K562 (cell line): Measurements from ENCODE around the gene UNKL. TPM values are rescaled to one million over a fixed set of nuclear protein-coding genes. Genes with fewer than 3 reads are reported as not detected.
A peak's percentile ranks its signal among the peaks of the same experiment; 100 is the strongest.

Source experiments
- EGR1 ChIP-seq: fragments of 450-650 bp; conservative IDR thresholded peaks from 2 replicates; pipeline ENCODE4 v1.6.1; 2017; ENCODE audit warnings: mild to moderate bottlenecking
- FOXA1 ChIP-seq: fragments of 450-650 bp; IDR thresholded peaks from 2 replicates; pipeline ENCODE4 v1.6.1; 2016; ENCODE audit warnings: mild to moderate bottlenecking, borderline replicate concordance
- L3MBTL2 ChIP-seq: fragments of 450-650 bp; IDR thresholded peaks from 2 replicates; pipeline ENCODE4 v1.6.1; 2016; ENCODE audit warnings: mild to moderate bottlenecking, moderate library complexity
- SAP30 ChIP-seq: fragments of 200-600 bp; sonication (generic); IDR thresholded peaks from 2 replicates; pipeline ENCODE4 v1.6.1; 2012; ENCODE audit warnings: borderline replicate concordance, low read depth, mild to moderate bottlenecking, moderate library complexity, low read length, control low read depth, inconsistent platforms; ENCODE audit not compliant: insufficient read depth, poor library complexity, severe bottlenecking
- SP2 ChIP-seq: IDR thresholded peaks from 2 replicates; pipeline ENCODE4 v1.6.1; 2011; ENCODE audit warnings: mild to moderate bottlenecking, low read depth, low read length, moderate library complexity; ENCODE audit not compliant: poor library complexity, severe bottlenecking; ENCODE audit errors: extremely low read depth
- U2AF2 ChIP-seq: fragments of 200-400 bp; formaldehyde crosslinking; optimal IDR thresholded peaks from 2 replicates; pipeline ENCODE3; 2017; ENCODE audit warnings: low read depth, mild to moderate bottlenecking, low read length
- ZNF384 ChIP-seq: IDR thresholded peaks from 2 replicates; pipeline ENCODE4 v1.6.1; 2012; ENCODE audit warnings: low read depth, low read length, improper control_type of control experiment
- ZNF584 ChIP-seq: fragments of 200-800 bp; sonication (Bioruptor generic); IDR thresholded peaks from 2 replicates; pipeline ENCODE4 v1.6.1; 2016; ENCODE audit warnings: low read depth, mild to moderate bottlenecking, missing genetic modification characterization, missing compliant biosample characterization
- ZNF644 ChIP-seq: fragments of 200-800 bp; sonication (Bioruptor generic); IDR thresholded peaks from 2 replicates; pipeline ENCODE4 v1.6.1; 2016; ENCODE audit warnings: low read depth, missing genetic modification characterization, missing compliant biosample characterization
- ZNF766 ChIP-seq: fragments of 200-800 bp; sonication (Bioruptor generic); conservative IDR thresholded peaks from 2 replicates; pipeline ENCODE4 v1.6.1; 2016; ENCODE audit warnings: missing genetic modification characterization, missing compliant biosample characterization
- ZNF780A ChIP-seq: fragments of 250-450 bp; sonication (Bioruptor Pico); IDR thresholded peaks from 2 replicates; pipeline ENCODE4 v1.5.0; 2021; ENCODE audit warnings: mild to moderate bottlenecking
- ZNF79 ChIP-seq: fragments of 250-450 bp; sonication (Bioruptor Pico); IDR thresholded peaks from 2 replicates; pipeline ENCODE4 v1.4.0; 2020; ENCODE audit warnings: low read depth, mild to moderate bottlenecking, moderate library complexity
- polyA plus RNA-seq, 8 experiments: library from polyadenylated mRNA; depleted of rRNA in 4 of 8; stranded (reverse) in 5 of 8; unstranded in 3 of 8; fragments of >200 nt; fragmentation: Nextera tagmentation in 2 of 8; fragmentation: Illumina TruSeq in 1 of 8; extraction: Ambion mirVana in 2 of 8; extraction: Trizol in 1 of 8; gene quantifications; 2 replicates each; pipeline versions ENCODE4 v1.2.1 to v1.2.3, GENCODE V29; 2011 to 2014; ENCODE audit warnings: inconsistent platforms in 1 of 8, missing spikeins in 1 of 8
- total RNA-seq, 7 experiments: library from RNA; depleted of rRNA in 6 of 7; stranded (reverse); fragments of >200 nt in 6 of 7; fragmentation: Illumina TruSeq in 2 of 7; extraction: Trizol in 2 of 7; gene quantifications; 2 replicates each; pipeline versions ENCODE4 v1.2.1 to v1.2.3, GENCODE V29; 2011 to 2021; ENCODE audit warnings: low replicate concordance in 1 of 7
- TF ChIP-seq, protein P1 (sequence below): fragments of 450-650 bp; conservative IDR thresholded peaks from 2 replicates; pipeline ENCODE4 v1.6.1; 2016; ENCODE audit warnings: missing genetic modification characterization, low read depth, mild to moderate bottlenecking, control low read depth, missing compliant biosample characterization
- TF ChIP-seq, protein P2 (sequence below): sonication (generic); formaldehyde crosslinking; IDR thresholded peaks from 2 replicates; pipeline ENCODE4 v1.8.0; 2022; ENCODE audit warnings: mild to moderate bottlenecking, missing genetic modification reagents
- TF ChIP-seq, protein P3 (sequence below): sonication (generic); formaldehyde crosslinking; IDR thresholded peaks from 2 replicates; pipeline ENCODE4 v1.8.0; 2023; ENCODE audit warnings: mild to moderate bottlenecking, missing genetic modification reagents
- TF ChIP-seq, protein P4 (sequence below): sonication (generic); formaldehyde crosslinking; IDR thresholded peaks from 2 replicates; pipeline ENCODE4 v1.8.0; 2022; ENCODE audit warnings: mild to moderate bottlenecking, missing genetic modification reagents

The UNKL gene
- total and polyA plus RNA-seq, 9 of the 15 experiments (the other 6 are each of a cell fraction or from before 2014, with no cell fraction given) = 0.37 to 30.2 (median 5.1) TPM

DNA sequence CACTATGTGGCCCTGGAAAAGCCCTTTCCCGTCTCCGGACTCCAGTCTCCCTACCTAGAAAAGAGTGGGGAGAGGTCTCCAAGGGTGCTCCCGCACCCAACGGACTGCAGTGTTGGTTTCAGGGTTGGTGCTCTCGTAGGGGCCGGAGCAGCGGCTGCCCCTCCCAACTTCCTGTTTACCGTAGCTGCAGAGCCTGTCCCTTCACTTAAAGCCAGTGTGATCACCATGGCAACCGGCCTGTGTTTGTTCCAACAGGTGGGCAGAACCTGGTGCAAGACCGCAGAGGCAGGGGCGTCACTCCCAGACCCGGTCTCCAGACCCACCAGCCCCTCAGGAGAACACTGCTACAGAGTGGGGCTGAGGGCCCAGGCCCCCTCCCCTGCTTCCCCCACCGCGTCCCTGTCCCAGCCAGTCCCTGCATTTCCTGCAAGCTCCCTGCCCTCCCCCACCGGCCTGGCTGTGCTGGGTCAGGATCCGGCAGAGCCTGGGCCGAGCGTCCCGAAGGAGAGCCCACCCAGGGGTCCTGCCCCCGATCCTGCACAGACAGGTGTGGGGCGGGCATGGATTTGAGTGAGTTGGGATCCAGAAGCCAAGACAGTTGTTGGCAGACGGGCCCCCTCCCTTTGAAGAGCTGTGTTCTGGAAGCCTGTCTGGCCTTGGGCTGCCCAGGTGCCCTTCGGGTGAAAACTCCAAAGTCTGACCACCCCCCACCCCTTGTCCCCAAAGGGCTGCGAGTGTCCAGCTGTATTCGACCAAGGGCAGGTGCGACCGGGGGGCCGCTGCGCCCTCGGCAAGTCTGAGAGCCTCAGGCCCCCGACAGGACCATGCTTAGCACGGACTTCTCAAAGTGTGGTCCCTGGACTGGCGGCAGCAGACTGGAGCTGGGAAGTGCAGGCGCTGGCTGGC, 82.5 kb downstream of the UNKL start (continued):
- TF ChIP-seq, protein P1, sequence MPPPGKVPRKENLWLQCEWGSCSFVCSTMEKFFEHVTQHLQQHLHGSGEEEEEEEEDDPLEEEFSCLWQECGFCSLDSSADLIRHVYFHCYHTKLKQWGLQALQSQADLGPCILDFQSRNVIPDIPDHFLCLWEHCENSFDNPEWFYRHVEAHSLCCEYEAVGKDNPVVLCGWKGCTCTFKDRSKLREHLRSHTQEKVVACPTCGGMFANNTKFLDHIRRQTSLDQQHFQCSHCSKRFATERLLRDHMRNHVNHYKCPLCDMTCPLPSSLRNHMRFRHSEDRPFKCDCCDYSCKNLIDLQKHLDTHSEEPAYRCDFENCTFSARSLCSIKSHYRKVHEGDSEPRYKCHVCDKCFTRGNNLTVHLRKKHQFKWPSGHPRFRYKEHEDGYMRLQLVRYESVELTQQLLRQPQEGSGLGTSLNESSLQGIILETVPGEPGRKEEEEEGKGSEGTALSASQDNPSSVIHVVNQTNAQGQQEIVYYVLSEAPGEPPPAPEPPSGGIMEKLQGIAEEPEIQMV = no peak
- TF ChIP-seq, protein P2, sequence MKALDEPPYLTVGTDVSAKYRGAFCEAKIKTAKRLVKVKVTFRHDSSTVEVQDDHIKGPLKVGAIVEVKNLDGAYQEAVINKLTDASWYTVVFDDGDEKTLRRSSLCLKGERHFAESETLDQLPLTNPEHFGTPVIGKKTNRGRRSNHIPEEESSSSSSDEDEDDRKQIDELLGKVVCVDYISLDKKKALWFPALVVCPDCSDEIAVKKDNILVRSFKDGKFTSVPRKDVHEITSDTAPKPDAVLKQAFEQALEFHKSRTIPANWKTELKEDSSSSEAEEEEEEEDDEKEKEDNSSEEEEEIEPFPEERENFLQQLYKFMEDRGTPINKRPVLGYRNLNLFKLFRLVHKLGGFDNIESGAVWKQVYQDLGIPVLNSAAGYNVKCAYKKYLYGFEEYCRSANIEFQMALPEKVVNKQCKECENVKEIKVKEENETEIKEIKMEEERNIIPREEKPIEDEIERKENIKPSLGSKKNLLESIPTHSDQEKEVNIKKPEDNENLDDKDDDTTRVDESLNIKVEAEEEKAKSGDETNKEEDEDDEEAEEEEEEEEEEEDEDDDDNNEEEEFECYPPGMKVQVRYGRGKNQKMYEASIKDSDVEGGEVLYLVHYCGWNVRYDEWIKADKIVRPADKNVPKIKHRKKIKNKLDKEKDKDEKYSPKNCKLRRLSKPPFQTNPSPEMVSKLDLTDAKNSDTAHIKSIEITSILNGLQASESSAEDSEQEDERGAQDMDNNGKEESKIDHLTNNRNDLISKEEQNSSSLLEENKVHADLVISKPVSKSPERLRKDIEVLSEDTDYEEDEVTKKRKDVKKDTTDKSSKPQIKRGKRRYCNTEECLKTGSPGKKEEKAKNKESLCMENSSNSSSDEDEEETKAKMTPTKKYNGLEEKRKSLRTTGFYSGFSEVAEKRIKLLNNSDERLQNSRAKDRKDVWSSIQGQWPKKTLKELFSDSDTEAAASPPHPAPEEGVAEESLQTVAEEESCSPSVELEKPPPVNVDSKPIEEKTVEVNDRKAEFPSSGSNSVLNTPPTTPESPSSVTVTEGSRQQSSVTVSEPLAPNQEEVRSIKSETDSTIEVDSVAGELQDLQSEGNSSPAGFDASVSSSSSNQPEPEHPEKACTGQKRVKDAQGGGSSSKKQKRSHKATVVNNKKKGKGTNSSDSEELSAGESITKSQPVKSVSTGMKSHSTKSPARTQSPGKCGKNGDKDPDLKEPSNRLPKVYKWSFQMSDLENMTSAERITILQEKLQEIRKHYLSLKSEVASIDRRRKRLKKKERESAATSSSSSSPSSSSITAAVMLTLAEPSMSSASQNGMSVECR (CRISPR knock-in tag) = peak; percentile 25
- TF ChIP-seq SP2 (no peak), SAP30 (no peak), FOXA1 (no peak), ZNF766 (CRISPR knock-in tag) (no peak), ZNF780A (CRISPR knock-in tag) (no peak), ZNF79 (CRISPR knock-in tag) (no peak), ZNF384 (no peak), ZNF644 (tag) (no peak), ZNF584 (CRISPR knock-in tag) (no peak), EGR1 (0 out of 2 replicates have a peak, but pooled peaks have one; percentile 5), U2AF2 (no peak), L3MBTL2 (no peak)
- TF ChIP-seq, protein P3, sequence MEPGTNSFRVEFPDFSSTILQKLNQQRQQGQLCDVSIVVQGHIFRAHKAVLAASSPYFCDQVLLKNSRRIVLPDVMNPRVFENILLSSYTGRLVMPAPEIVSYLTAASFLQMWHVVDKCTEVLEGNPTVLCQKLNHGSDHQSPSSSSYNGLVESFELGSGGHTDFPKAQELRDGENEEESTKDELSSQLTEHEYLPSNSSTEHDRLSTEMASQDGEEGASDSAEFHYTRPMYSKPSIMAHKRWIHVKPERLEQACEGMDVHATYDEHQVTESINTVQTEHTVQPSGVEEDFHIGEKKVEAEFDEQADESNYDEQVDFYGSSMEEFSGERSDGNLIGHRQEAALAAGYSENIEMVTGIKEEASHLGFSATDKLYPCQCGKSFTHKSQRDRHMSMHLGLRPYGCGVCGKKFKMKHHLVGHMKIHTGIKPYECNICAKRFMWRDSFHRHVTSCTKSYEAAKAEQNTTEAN = no peak
- TF ChIP-seq, protein P4, sequence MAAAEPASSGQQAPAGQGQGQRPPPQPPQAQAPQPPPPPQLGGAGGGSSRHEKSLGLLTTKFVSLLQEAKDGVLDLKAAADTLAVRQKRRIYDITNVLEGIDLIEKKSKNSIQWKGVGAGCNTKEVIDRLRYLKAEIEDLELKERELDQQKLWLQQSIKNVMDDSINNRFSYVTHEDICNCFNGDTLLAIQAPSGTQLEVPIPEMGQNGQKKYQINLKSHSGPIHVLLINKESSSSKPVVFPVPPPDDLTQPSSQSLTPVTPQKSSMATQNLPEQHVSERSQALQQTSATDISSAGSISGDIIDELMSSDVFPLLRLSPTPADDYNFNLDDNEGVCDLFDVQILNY = no peak
